Endometrial microvascular endothelial cells (primary cell): ENCODE data around the gene ALCAM. TPM values are rescaled to one million over a fixed set of nuclear protein-coding genes. Genes with fewer than 3 reads are reported as not detected.

Experiments
- in situ Hi-C: cut with HindIII; loops from 2 replicates; pipeline ENCODE4 v1.10.0; 2017; ENCODE audit warnings: low sequenced_read_pairs, low pct_unique_long_range_greater_than_20kb; ENCODE audit errors: inconsistent ontology term
- total RNA-seq: library from RNA; depleted of rRNA; stranded (reverse); fragments of >200 nt; gene quantifications from one replicate; pipeline ENCODE4 v1.2.3, GENCODE V29; 2015; ENCODE audit errors: inconsistent ontology term

The ALCAM gene
- 184 TPM for total RNA-seq

- in situ Hi-C loops, result loop anchor here (10.0 kb wide), 1 partner anchor 122 kb away; no protein-coding TSS in a partner anchor
Measured at GRCh38 chr3:105366326-105367062, at the start of gene ALCAM. Gene ALCAM, plus strand, starts transcription at chr3:105366909.

- in situ Hi-C loops, result no loop called here
Measured at GRCh38 chr3:105317841-105318240, 48.9 kb upstream of the ALCAM start.

- in situ Hi-C loops, result no loop called here
Measured at GRCh38 chr3:105322570-105323273, 44.0 kb upstream of the ALCAM start.

- in situ Hi-C loops, result no loop called here
Measured at GRCh38 chr3:105323274-105323599, 43.5 kb upstream of the ALCAM start.

GRCh38 chr3:105324951-105325350 is 41.8 kb upstream of the ALCAM start:
- in situ Hi-C loops, result no loop called here

GRCh38 chr3:105327662-105328337 is 38.9 kb upstream of the ALCAM start:
- in situ Hi-C loops, result no loop called here

- in situ Hi-C loops, result no loop called here
Measured at GRCh38 chr3:105328338-105328730, 38.4 kb upstream of the ALCAM start.

GRCh38 chr3:105332961-105333360 is 33.7 kb upstream of the ALCAM start:
- in situ Hi-C loops, result no loop called here

- in situ Hi-C loops, result no loop called here
Measured at GRCh38 chr3:105334138-105334882, 32.4 kb upstream of the ALCAM start.

GRCh38 chr3:105339946-105340345 is 26.8 kb upstream of the ALCAM start:
- in situ Hi-C loops, result no loop called here

- in situ Hi-C loops, result no loop called here
Measured at GRCh38 chr3:105343991-105344390, 22.7 kb upstream of the ALCAM start.

GRCh38 chr3:105345156-105345555 is 21.6 kb upstream of the ALCAM start:
- in situ Hi-C loops, result no loop called here

GRCh38 chr3:105347625-105348302 is 18.9 kb upstream of the ALCAM start:
- in situ Hi-C loops, result no loop called here

- in situ Hi-C loops, result no loop called here
Measured at GRCh38 chr3:105348307-105348706, 18.4 kb upstream of the ALCAM start.

- in situ Hi-C loops, result no loop called here
Measured at GRCh38 chr3:105349684-105350387, 16.9 kb upstream of the ALCAM start.

GRCh38 chr3:105351821-105352220 is 14.9 kb upstream of the ALCAM start:
- in situ Hi-C loops, result no loop called here

- in situ Hi-C loops, result no loop called here
Measured at GRCh38 chr3:105352976-105353375, 13.7 kb upstream of the ALCAM start.

GRCh38 chr3:105353485-105354161 is 13.1 kb upstream of the ALCAM start:
- in situ Hi-C loops, result no loop called here
